HUES6 (cell line): Measurements from ENCODE around the gene SFT2D1.
"Not testable (repeated sequence)": the region's sequence is repeated elsewhere in the genome, so short reads cannot be mapped to it uniquely, and the experiment has no call there.

Experiments
- H3K27ac ChIP-seq: 2 replicates; pipeline ENCODE4 v1.7.0; 2013; ENCODE audit warnings: low read depth, mild to moderate bottlenecking, low read length, inconsistent platforms
- H3K27me3 ChIP-seq: 2 replicates; pipeline ENCODE4 v1.6.1; 2013; ENCODE audit warnings: low read length; ENCODE audit not compliant: control insufficient read depth, insufficient read depth
- H3K36me3 ChIP-seq: 2 replicates; pipeline ENCODE4 v1.6.1; 2013; ENCODE audit warnings: low read length; ENCODE audit not compliant: control insufficient read depth, insufficient read depth
- H3K4me1 ChIP-seq: 2 replicates; pipeline ENCODE4 v1.6.1; 2013; ENCODE audit warnings: low read length; ENCODE audit not compliant: control insufficient read depth, insufficient read depth
- H3K4me3 ChIP-seq: 2 replicates; pipeline ENCODE4 v1.5.1; 2013; ENCODE audit warnings: low read depth, low read length
- H3K9ac ChIP-seq: one replicate; pipeline ENCODE4 v1.6.1; 2013; ENCODE audit warnings: mild to moderate bottlenecking, low read length
- H3K9me3 ChIP-seq: 2 replicates; pipeline ENCODE4 v1.6.1; 2013; ENCODE audit warnings: low read depth, low read length; ENCODE audit not compliant: control insufficient read depth, insufficient read depth

The SFT2D1 gene

GRCh38 chr6:166342349-166343149, at the start of gene SFT2D1:
Gene SFT2D1, minus strand, starts transcription at chr6:166342545. Its CDS starts 64 bp downstream, at chr6:166342481.
- H3K4me3 ChIP-seq: peak within 1 kb of the TSS; percentile 99
- peaks cover 10% of the 10 kb centered on the region; the same call in 1 of the 2 replicates for H3K4me1 ChIP-seq
- H3K9me3 ChIP-seq: no peaks in the 10 kb centered on the region
- H3K27ac ChIP-seq: peak within 1 kb of the TSS; percentile 87
- peak within 1 kb of the TSS; percentile 92 for H3K9ac ChIP-seq
- peaks cover 19% of the 10 kb centered on the region for H3K36me3 ChIP-seq
- no peaks in the 10 kb centered on the region for H3K27me3 ChIP-seq

- no peak overlapping the region for H3K9ac ChIP-seq
- no peak overlapping the region for H3K4me3 ChIP-seq
- peaks cover 8% of the 10 kb centered on the region; the same call in 1 of the 2 replicates for H3K4me1 ChIP-seq
- H3K9me3 ChIP-seq: no peaks in the 10 kb centered on the region
- no peaks in the 10 kb centered on the region for H3K36me3 ChIP-seq
- H3K27me3 ChIP-seq: 0 out of 2 replicates have a peak, but pooled peaks cover 1% of the 10 kb centered on the region
- no peak overlapping the region for H3K27ac ChIP-seq
Observed at GRCh38 chr6:166389119-166389518, 46.8 kb upstream of the SFT2D1 start.

- H3K9me3 ChIP-seq: no peaks in the 10 kb centered on the region
- no peaks in the 10 kb centered on the region for H3K27me3 ChIP-seq
- H3K36me3 ChIP-seq: no peaks in the 10 kb centered on the region
- H3K27ac ChIP-seq: no peak overlapping the region
- H3K4me1 ChIP-seq: peaks cover 8% of the 10 kb centered on the region; the same call in 1 of the 2 replicates
- H3K4me3 ChIP-seq: no peak overlapping the region
- no peak overlapping the region for H3K9ac ChIP-seq
Observed at GRCh38 chr6:166388290-166389004, 46.1 kb upstream of the SFT2D1 start.

GRCh38 chr6:166387642-166388289, 45.4 kb upstream of the SFT2D1 start:
- no peak overlapping the region for H3K4me3 ChIP-seq
- no peak overlapping the region for H3K9ac ChIP-seq

GRCh38 chr6:166387098-166387497, 44.8 kb upstream of the SFT2D1 start:
- H3K27ac ChIP-seq, H3K9me3 ChIP-seq, H3K9ac ChIP-seq, H3K36me3 ChIP-seq, H3K4me3 ChIP-seq, H3K27me3 ChIP-seq, H3K4me1 ChIP-seq: not testable (repeated sequence)

More at GRCh38 chr6:166387642-166388289, 45.4 kb upstream of the SFT2D1 start:
- Histone ChIP-seq H3K4me1 (peaks cover 8% of the 10 kb centered on the region; the same call in 1 of the 2 replicates), H3K27me3 (no peaks in the 10 kb centered on the region), H3K36me3 (no peaks in the 10 kb centered on the region), H3K27ac (no peak overlapping the region), H3K9me3 (no peaks in the 10 kb centered on the region)

DNA sequence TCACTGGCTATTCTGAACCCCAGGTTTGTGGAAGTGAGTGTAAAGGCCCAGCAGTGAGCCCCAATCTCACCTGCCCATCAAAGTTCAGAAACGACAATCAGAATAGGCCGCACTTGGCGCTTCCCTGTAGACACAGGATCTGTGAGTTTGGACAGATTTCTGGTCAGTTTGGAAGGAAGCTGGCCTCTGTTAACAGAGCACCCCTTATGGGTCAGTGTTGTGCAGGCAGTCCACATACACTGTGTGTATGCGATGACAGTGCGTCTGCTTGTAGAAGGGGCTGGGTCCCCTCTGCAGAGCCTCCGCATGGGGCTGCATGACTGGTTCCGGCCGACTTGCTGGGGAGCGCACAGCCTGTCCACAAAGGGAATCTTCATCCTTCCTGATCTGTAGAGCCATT, 43.8 kb upstream of the SFT2D1 start:
- H3K27me3 ChIP-seq: no peaks in the 10 kb centered on the region
- H3K27ac ChIP-seq: no peak overlapping the region

DNA sequence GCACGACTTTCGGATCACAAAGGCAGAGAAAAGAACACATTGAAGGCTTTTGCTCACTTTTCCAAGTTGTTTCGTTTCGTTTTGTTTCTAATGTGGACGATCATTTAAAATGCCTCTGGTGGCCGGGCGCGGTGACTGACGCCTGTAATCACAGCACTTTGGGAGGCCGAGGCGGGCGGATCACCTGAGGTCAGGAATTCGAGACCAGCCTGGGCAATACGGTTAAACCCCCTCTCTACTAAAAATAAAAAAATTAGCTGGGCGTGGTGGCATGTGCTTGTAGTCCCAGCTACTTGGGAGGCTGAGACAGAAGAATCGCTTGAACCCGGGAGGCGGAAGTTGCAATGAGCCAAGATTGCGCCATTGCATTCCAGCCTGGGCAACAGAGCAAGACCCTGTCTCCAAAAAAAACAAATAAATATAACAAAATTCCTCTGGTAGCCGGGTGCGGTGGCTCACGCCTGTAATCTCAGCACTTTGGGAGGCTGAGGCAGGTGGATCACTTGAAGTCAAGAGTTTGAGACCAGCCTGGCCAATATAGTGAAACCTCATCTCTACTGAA, 41.5 kb upstream of the SFT2D1 start:
- not testable (repeated sequence) for H3K4me1 ChIP-seq, H3K36me3 ChIP-seq
- peak overlapping the region; percentile 19; the same call in 1 of the 2 replicates for H3K27ac ChIP-seq

More for the DNA sequence above, 43.8 kb upstream of the SFT2D1 start:
- H3K9ac ChIP-seq: no peak overlapping the region
- no peaks in the 10 kb centered on the region for H3K9me3 ChIP-seq
- no peaks in the 10 kb centered on the region for H3K36me3 ChIP-seq
- no peak overlapping the region for H3K4me3 ChIP-seq
- peaks cover 8% of the 10 kb centered on the region; the same call in 1 of the 2 replicates for H3K4me1 ChIP-seq

GRCh38 chr6:166382933-166383801, 40.8 kb upstream of the SFT2D1 start, which contains the start of gene MPC1:
Gene MPC1, minus strand, starts transcription at chr6:166382940. Its CDS starts 64 bp downstream, at chr6:166382876.
- peak within 1 kb of the TSS; percentile 19; the same call in 1 of the 2 replicates for H3K27ac ChIP-seq
- H3K36me3 ChIP-seq: no peaks in the 10 kb centered on the region
- H3K4me1 ChIP-seq: no peaks in the 10 kb centered on the region
- peak within 1 kb of the TSS; percentile 90 for H3K4me3 ChIP-seq
- no peaks in the 10 kb centered on the region for H3K9me3 ChIP-seq
- peak within 1 kb of the TSS; percentile 76 for H3K9ac ChIP-seq
- no peaks in the 10 kb centered on the region for H3K27me3 ChIP-seq

More for the DNA sequence above, 41.5 kb upstream of the SFT2D1 start:
- peak overlapping the region; percentile 90 for H3K4me3 ChIP-seq
- not testable (repeated sequence) for H3K27me3 ChIP-seq, H3K9me3 ChIP-seq
- peak overlapping the region; percentile 76 for H3K9ac ChIP-seq

DNA sequence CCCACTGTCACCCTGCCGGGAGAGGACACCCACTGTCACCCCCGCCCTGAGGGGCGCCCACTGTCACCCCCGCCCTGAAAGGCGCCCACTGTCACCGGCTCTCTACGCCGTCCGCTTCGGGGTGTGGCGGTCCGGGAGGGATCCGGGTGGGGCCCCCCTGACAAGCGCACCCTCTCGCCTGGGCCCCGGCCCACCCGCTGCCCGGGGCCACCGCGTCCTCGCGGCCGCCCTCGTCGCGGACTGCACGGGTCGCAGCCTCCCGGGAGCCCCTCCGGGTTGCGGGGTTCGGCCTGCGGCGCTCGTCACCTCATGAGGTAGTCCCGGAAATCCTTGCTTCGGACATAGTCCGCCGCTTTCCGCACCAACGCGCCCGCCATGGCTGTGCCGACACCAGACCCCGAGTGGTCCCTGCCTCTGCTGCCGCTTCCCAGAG, 40.2 kb upstream of the SFT2D1 start:
- H3K36me3 ChIP-seq: no peaks in the 10 kb centered on the region
- no peak overlapping the region for H3K9ac ChIP-seq
- no peaks in the 10 kb centered on the region for H3K9me3 ChIP-seq
- H3K27me3 ChIP-seq: no peaks in the 10 kb centered on the region
- H3K4me1 ChIP-seq: no peaks in the 10 kb centered on the region
- peak overlapping the region; percentile 90 for H3K4me3 ChIP-seq
- H3K27ac ChIP-seq: no peak overlapping the region
